ENCODE results near the gene IRS2. TPM values are rescaled to one million over a fixed set of nuclear protein-coding genes. Genes with fewer than 3 reads are reported as not detected.

IRS2 gene
- total and polyA plus RNA-seq, 2 of the 8 experiments (the other 6 are each of a cell fraction or from before 2014, with no cell fraction given), result 2.6 to 17.0 TPM

DNA sequence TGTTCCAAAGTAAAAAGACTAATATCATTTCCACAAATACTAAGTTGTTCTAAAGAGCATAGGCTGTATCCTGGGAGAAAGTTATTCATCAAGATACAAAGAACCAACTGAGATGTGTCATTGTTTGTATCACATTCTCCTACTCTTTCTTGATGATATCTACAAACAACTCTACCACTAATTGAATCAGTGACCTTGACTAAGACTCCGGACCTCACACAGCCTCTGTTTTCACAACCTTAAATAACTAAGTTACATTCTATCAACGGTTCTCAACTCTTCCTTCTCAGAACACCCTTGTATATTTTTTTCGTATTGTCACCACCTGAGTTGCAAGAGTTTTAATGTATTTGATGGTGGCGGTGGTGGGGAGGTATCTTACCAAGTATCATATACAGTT is 12.6 kb downstream of the IRS2 start:
- Histone ChIP-seq H3K27ac (ENCODE audit: low read depth, low read length) (no peak overlapping the region), H3K9me3 (ENCODE audit: insufficient read depth in 2 of 2, low read depth in 1 of 2, low read length in 1 of 2) (no peaks in the 10 kb centered on the region), H3K4me3 (ENCODE audit: extremely low read depth in 1 of 4, insufficient read depth in 2 of 4, low read depth in 3 of 4, low read length in 4 of 4) (no peak overlapping the region), H3K18ac (ENCODE audit: extremely low read depth, low read length) (no peak overlapping the region), H2BK5ac (ENCODE audit: low read depth, low read length) (no peak overlapping the region), H4K91ac (replicated peaks; ENCODE audit: insufficient read length, low read length) (no peak overlapping the region), H3K79me1 (ENCODE audit: low read depth, low read length) (no peaks in the 10 kb centered on the region; the same call in 1 of the 2 replicates), H2BK20ac (ENCODE audit: low read length) (no peak overlapping the region), H3K56ac (replicated peaks; ENCODE audit: insufficient read length, low read depth, low read length) (no peak overlapping the region), H3K23ac (ENCODE audit: insufficient read length) (no peak overlapping the region), H2AK5ac (ENCODE audit: low read depth, low read length) (no peak overlapping the region), H2AFZ (ENCODE audit: low read length) (no peak overlapping the region), H3K4ac (replicated peaks; ENCODE audit: insufficient read length, low read depth, low read length) (no peak overlapping the region), H2BK15ac (ENCODE audit: low read length) (no peak overlapping the region), H3K9ac (replicated peaks in 1 of 4; ENCODE audit: extremely low read depth in 1 of 4, low read depth in 3 of 4, low read length in 3 of 4) (no peak overlapping the region), H3K4me1 (replicated peaks in 1 of 4; ENCODE audit: control insufficient read depth in 3 of 4, insufficient read depth in 4 of 4, low read length in 3 of 4) (peaks cover 0 to 6% (median 3%) of the 10 kb centered on the region in 4 experiments; a peak in 3 of 7 replicates), H3K36me3 (ENCODE audit: control insufficient read depth in 2 of 4, insufficient read depth in 4 of 4, low read length in 3 of 4) (peaks cover 0 to 3% (median under 1%) of the 10 kb centered on the region in 4 experiments; a peak in 3 of 8 replicates), H4K20me1 (replicated peaks in 1 of 2; ENCODE audit: control insufficient read depth in 1 of 2, insufficient read depth in 2 of 2, low read length in 2 of 2) (peaks cover 3% of the 10 kb centered on the region in 2 experiments), H2BK12ac (ENCODE audit: low read depth, low read length) (no peak overlapping the region), H3K23me2 (ENCODE audit: low read depth, low read length) (no peaks in the 10 kb centered on the region), H3K4me2 (ENCODE audit: insufficient read depth in 1 of 2, low read depth in 2 of 2, low read length in 2 of 2) (no peak overlapping the region), H4K5ac (ENCODE audit: insufficient read length, low read depth, low read length) (no peak overlapping the region), H3K14ac (ENCODE audit: insufficient read length) (no peak overlapping the region), H4K8ac (ENCODE audit: extremely low read depth, insufficient read depth, low read length) (no peak overlapping the region), H3K79me2 (ENCODE audit: control insufficient read depth in 1 of 2, insufficient read depth in 2 of 2, low read length in 2 of 2) (peaks cover 0 to 93% of the 10 kb centered on the region in 2 experiments; a peak in 3 of 4 replicates), H2BK120ac (replicated peaks; ENCODE audit: low read depth, low read length) (no peak overlapping the region), H3K27me3 (replicated peaks in 1 of 4; ENCODE audit: control insufficient read depth in 3 of 4, extremely low read depth in 1 of 4, insufficient read depth in 3 of 4, low read length in 3 of 4) (no peaks in the 10 kb centered on the region)
- ChIA-PET CTCF (ENCODE audit: partially characterized antibody) (no interaction called here), POLR2A (ENCODE audit: partially characterized antibody) (no interaction called here)
- WGBS, 2 experiments (ENCODE audit: extremely low coverage in 1 of 2, insufficient coverage in 1 of 2, insufficient read length in 1 of 2, insufficient replicate concordance in 2 of 2, low coverage in 1 of 2, low lambda C conversion rate in 2 of 2, missing lambda C conversion rate in 1 of 2), result 96% methylated on average over 4 of the region's 4 CpGs; no CpG with 5 or more reads in 1 of the 2 experiments
- DNase-seq (ENCODE audit: low read depth in 1 of 2, low spot score in 2 of 2) (no peak), FAIRE-seq (no peak)
- TF ChIP-seq POLR2A (IDR thresholded peaks at IDR 0.05; ENCODE audit: control extremely low read depth in 1 of 2, low read depth in 2 of 2, low read length in 2 of 2) (no peak), SAP30 (IDR thresholded peaks at IDR 0.05; ENCODE audit: insufficient read depth, insufficient replicate concordance, low read length) (no peak), TCF12 (IDR thresholded peaks at IDR 0.05; ENCODE audit: low read depth, low read length) (no peak), CHD1 (IDR thresholded peaks at IDR 0.05; ENCODE audit: low read depth, low read length) (no peak), CBX5 (IDR thresholded peaks at IDR 0.05; ENCODE audit: low read depth, low read length) (no peak), RBBP5 (IDR thresholded peaks at IDR 0.05; ENCODE audit: borderline replicate concordance, low read depth, low read length) (no peak), RXRA (IDR thresholded peaks at IDR 0.05; ENCODE audit: insufficient read depth, low read depth, low read length) (no peak), JUN (IDR thresholded peaks at IDR 0.05; ENCODE audit: low read depth, low read length) (no peak)
- TF ChIP-seq, protein P1, sequence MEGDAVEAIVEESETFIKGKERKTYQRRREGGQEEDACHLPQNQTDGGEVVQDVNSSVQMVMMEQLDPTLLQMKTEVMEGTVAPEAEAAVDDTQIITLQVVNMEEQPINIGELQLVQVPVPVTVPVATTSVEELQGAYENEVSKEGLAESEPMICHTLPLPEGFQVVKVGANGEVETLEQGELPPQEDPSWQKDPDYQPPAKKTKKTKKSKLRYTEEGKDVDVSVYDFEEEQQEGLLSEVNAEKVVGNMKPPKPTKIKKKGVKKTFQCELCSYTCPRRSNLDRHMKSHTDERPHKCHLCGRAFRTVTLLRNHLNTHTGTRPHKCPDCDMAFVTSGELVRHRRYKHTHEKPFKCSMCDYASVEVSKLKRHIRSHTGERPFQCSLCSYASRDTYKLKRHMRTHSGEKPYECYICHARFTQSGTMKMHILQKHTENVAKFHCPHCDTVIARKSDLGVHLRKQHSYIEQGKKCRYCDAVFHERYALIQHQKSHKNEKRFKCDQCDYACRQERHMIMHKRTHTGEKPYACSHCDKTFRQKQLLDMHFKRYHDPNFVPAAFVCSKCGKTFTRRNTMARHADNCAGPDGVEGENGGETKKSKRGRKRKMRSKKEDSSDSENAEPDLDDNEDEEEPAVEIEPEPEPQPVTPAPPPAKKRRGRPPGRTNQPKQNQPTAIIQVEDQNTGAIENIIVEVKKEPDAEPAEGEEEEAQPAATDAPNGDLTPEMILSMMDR (IDR thresholded peaks at IDR 0.05; ENCODE audit: control extremely low read depth in 1 of 3, insufficient read depth in 1 of 3, low read depth in 1 of 3, low read length in 3 of 3), result no peak

All from H1 (cell line).